Measurements from ENCODE around the gene RANBP9.

The RANBP9 gene

GRCh38 chr6:13660273-13660672, 51.4 kb downstream of the RANBP9 start:
- TF ChIP-seq CTCF (IDR thresholded peaks at IDR 0.05; ENCODE audit: low read depth, low read length): no peak
- TF ChIP-seq MAX (IDR thresholded peaks at IDR 0.05; ENCODE audit: low read depth, low read length): no peak
- no peak for TF ChIP-seq POLR2A (IDR thresholded peaks at IDR 0.05; ENCODE audit: extremely low read depth, insufficient read length)
- no peak for TF ChIP-seq MYC (IDR thresholded peaks at IDR 0.05; ENCODE audit: low read depth, low read length)
- DNase-seq (ENCODE audit: low read depth): no peak
- no peak overlapping the region for H3K4me3 ChIP-seq (ENCODE audit: low read depth, low read length)

DNA sequence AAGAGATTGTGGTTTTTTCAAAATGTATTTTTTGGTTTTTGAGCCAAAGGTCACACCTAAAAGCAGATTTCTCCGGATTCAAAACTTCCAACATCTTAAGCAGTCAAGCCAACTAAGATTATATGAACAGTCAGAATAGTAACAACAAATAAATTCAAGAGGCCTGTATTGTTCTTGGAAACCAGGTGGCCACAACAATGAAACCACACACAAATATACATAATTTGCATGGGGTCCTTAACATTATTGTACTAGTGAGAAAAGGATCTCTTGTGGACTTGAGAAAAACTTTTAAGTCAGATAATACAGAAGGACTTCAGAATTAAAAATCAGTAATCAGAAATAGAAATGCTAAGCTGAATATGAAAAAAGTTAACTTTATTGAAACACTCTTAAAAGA, 55.9 kb downstream of the RANBP9 start:
- DNase-seq (ENCODE audit: low read depth): no peak
- no peak overlapping the region for H3K4me3 ChIP-seq (ENCODE audit: low read depth, low read length)
- TF ChIP-seq MYC (IDR thresholded peaks at IDR 0.05; ENCODE audit: low read depth, low read length): no peak
- TF ChIP-seq MAX (IDR thresholded peaks at IDR 0.05; ENCODE audit: low read depth, low read length): no peak
- TF ChIP-seq POLR2A (IDR thresholded peaks at IDR 0.05; ENCODE audit: extremely low read depth, insufficient read length): no peak
- TF ChIP-seq CTCF (IDR thresholded peaks at IDR 0.05; ENCODE audit: low read depth, low read length): no peak

- no peak for DNase-seq (ENCODE audit: low read depth)
- TF ChIP-seq MYC (IDR thresholded peaks at IDR 0.05; ENCODE audit: low read depth, low read length): no peak
- TF ChIP-seq CTCF (IDR thresholded peaks at IDR 0.05; ENCODE audit: low read depth, low read length): no peak
- no peak for TF ChIP-seq POLR2A (IDR thresholded peaks at IDR 0.05; ENCODE audit: extremely low read depth, insufficient read length)
- no peak for TF ChIP-seq MAX (IDR thresholded peaks at IDR 0.05; ENCODE audit: low read depth, low read length)
Observed at GRCh38 chr6:13654496-13654895, 57.1 kb downstream of the RANBP9 start.

GRCh38 chr6:13653296-13653695, 58.3 kb downstream of the RANBP9 start:
- DNase-seq (ENCODE audit: low read depth): no peak
- no peak overlapping the region for H3K4me3 ChIP-seq (ENCODE audit: low read depth, low read length)
- TF ChIP-seq MAX (IDR thresholded peaks at IDR 0.05; ENCODE audit: low read depth, low read length) (no peak), MYC (IDR thresholded peaks at IDR 0.05; ENCODE audit: low read depth, low read length) (no peak), CTCF (IDR thresholded peaks at IDR 0.05; ENCODE audit: low read depth, low read length) (no peak), POLR2A (IDR thresholded peaks at IDR 0.05; ENCODE audit: extremely low read depth, insufficient read length) (no peak)

More at GRCh38 chr6:13654496-13654895, 57.1 kb downstream of the RANBP9 start:
- no peak overlapping the region for H3K4me3 ChIP-seq (ENCODE audit: low read depth, low read length)

DNA sequence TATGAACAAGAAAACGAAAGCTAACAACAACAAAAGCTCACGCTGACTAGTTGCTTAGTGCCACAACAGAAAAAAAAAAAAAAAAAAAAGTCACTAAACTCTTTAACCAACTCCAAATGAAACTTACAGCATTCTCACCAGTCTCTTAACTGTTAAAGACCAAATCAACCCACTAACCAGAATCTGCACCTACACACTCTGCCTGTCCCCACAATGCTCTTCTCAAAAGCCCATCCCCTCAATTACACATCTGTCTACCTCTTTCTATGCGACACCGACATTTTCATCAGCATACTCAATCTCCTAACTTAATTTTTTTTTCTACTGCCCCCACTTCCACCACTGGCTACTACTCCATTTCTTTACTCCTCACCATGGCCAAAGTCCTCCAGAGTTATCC, 62.2 kb downstream of the RANBP9 start:
- DNase-seq (ENCODE audit: low read depth): no peak
- no peak overlapping the region for H3K4me3 ChIP-seq (ENCODE audit: low read depth, low read length)
- TF ChIP-seq MYC (IDR thresholded peaks at IDR 0.05; ENCODE audit: low read depth, low read length): no peak
- no peak for TF ChIP-seq POLR2A (IDR thresholded peaks at IDR 0.05; ENCODE audit: extremely low read depth, insufficient read length)
- TF ChIP-seq MAX (IDR thresholded peaks at IDR 0.05; ENCODE audit: low read depth, low read length): no peak
- no peak for TF ChIP-seq CTCF (IDR thresholded peaks at IDR 0.05; ENCODE audit: low read depth, low read length)

- TF ChIP-seq POLR2A (IDR thresholded peaks at IDR 0.05; ENCODE audit: extremely low read depth, insufficient read length): no peak
- TF ChIP-seq MYC (IDR thresholded peaks at IDR 0.05; ENCODE audit: low read depth, low read length): no peak
- TF ChIP-seq MAX (IDR thresholded peaks at IDR 0.05; ENCODE audit: low read depth, low read length): no peak
- TF ChIP-seq CTCF (IDR thresholded peaks at IDR 0.05; ENCODE audit: low read depth, low read length): no peak
- DNase-seq (ENCODE audit: low read depth): no peak
- H3K4me3 ChIP-seq (ENCODE audit: low read depth, low read length): no peak overlapping the region
Observed at GRCh38 chr6:13648850-13649249, 62.8 kb downstream of the RANBP9 start.
